GM23338 (cell line): ENCODE data around the gene USP35. TPM values are rescaled to one million over a fixed set of nuclear protein-coding genes. Genes with fewer than 3 reads are reported as not detected.

Experiments used
- ATAC-seq: fragments of 200-7000 bp; cut with Tn5 transposase; 3 replicates; pipeline ENCODE4 v1.9.1; 2020
- DNase-seq: peaks from one replicate; pipeline ENCODE4 v3.0.0-alpha.2; 2015; ENCODE audit warnings: low spot score
- H2AFZ ChIP-seq: fragments of 200-600 bp; sonication (generic); 2 replicates; pipeline ENCODE4 v1.8.0; 2016; ENCODE audit warnings: antibody characterized with exemption, mild to moderate bottlenecking, moderate library complexity
- H3F3A ChIP-seq: fragments of 200-600 bp; sonication (generic); replicated peaks from 2 replicates; pipeline ENCODE4 v1.8.0; 2017; ENCODE audit warnings: antibody characterized with exemption, mixed run types, low read depth
- H3K27ac ChIP-seq: fragments of 200-600 bp; sonication (generic); 2 replicates; pipeline ENCODE4 v1.6.1; 2016; ENCODE audit warnings: low read depth
- H3K27me3 ChIP-seq: fragments of 200-600 bp; sonication (generic); 2 replicates; pipeline ENCODE4 v1.8.0; 2016; ENCODE audit warnings: mild to moderate bottlenecking, mixed run types, moderate library complexity; ENCODE audit not compliant: insufficient read depth
- H3K36me3 ChIP-seq: fragments of 200-600 bp; sonication (generic); 2 replicates; pipeline ENCODE4 v1.8.0; 2016; ENCODE audit warnings: mild to moderate bottlenecking; ENCODE audit not compliant: insufficient read depth
- H3K4me1 ChIP-seq: fragments of 200-600 bp; sonication (generic); 2 replicates; pipeline ENCODE4 v1.8.0; 2016; ENCODE audit warnings: mild to moderate bottlenecking, moderate library complexity; ENCODE audit not compliant: insufficient read depth
- H3K4me2 ChIP-seq: fragments of 200-600 bp; sonication (generic); 2 replicates; pipeline ENCODE4 v1.7.1; 2017; ENCODE audit warnings: mixed run types
- H3K4me3 ChIP-seq: fragments of 200-600 bp; sonication (generic); 2 replicates; pipeline ENCODE4 v1.6.1; 2016; ENCODE audit warnings: mixed run types
- H3K79me2 ChIP-seq: fragments of 200-600 bp; sonication (generic); replicated peaks from 2 replicates; pipeline ENCODE4 v1.8.0; 2017; ENCODE audit warnings: mild to moderate bottlenecking; ENCODE audit not compliant: insufficient read depth
- H3K9me2 ChIP-seq: fragments of 200-600 bp; sonication (generic); 2 replicates; pipeline ENCODE4 v1.8.0; 2017; ENCODE audit not compliant: insufficient read depth
- H4K20me1 ChIP-seq: fragments of 200-600 bp; sonication (generic); replicated peaks from 2 replicates; pipeline ENCODE4 v1.8.0; 2017; ENCODE audit warnings: mild to moderate bottlenecking; ENCODE audit not compliant: insufficient read depth
- H3K27ac Mint-ChIP-seq: 2 replicates; pipeline ENCODE4 v1.8.0; 2020; ENCODE audit warnings: inconsistent platforms, mild to moderate bottlenecking, moderate library complexity, mixed read lengths
- H3K27me3 Mint-ChIP-seq: 3 replicates; pipeline ENCODE4 v1.8.0; 2022; ENCODE audit warnings: low read depth, mild to moderate bottlenecking, moderate library complexity, mixed read lengths, inconsistent platforms; ENCODE audit not compliant: insufficient read depth, poor library complexity
- H3K36me3 Mint-ChIP-seq: 3 replicates; pipeline ENCODE4 v1.8.0; 2021; ENCODE audit warnings: low read depth, mild to moderate bottlenecking, inconsistent platforms, moderate library complexity, mixed read lengths
- H3K4me1 Mint-ChIP-seq: 3 replicates; pipeline ENCODE4 v1.8.0; 2020; ENCODE audit warnings: mild to moderate bottlenecking, inconsistent platforms, mixed read lengths
- H3K4me3 Mint-ChIP-seq: 3 replicates; pipeline ENCODE4 v1.8.0; 2021; ENCODE audit warnings: moderate library complexity, mild to moderate bottlenecking, inconsistent platforms, mixed read lengths
- H3K9me3 Mint-ChIP-seq: 3 replicates; pipeline ENCODE4 v1.8.0; 2020; ENCODE audit warnings: moderate library complexity, mild to moderate bottlenecking, inconsistent platforms, mixed read lengths
- CREB1 ChIP-seq: fragments of 250-450 bp; sonication (Bioruptor Pico); IDR thresholded peaks from 2 replicates; pipeline ENCODE4 v1.5.0; 2020; ENCODE audit warnings: low read depth, mild to moderate bottlenecking, moderate library complexity
- EZH2 ChIP-seq: fragments of 200-600 bp; sonication (generic); IDR thresholded peaks from one replicate; pipeline ENCODE4 v1.8.0; 2017; ENCODE audit warnings: antibody characterized with exemption, mild to moderate bottlenecking, low read depth; ENCODE audit not compliant: unreplicated experiment
- NANOG ChIP-seq: IDR thresholded peaks from 2 replicates; pipeline ENCODE4 v1.6.1; 2016; ENCODE audit warnings: antibody characterized with exemption, borderline replicate concordance
- STAT1 ChIP-seq: IDR thresholded peaks from one replicate; pipeline ENCODE4 v1.6.1; 2016; ENCODE audit warnings: antibody characterized with exemption; ENCODE audit not compliant: unreplicated experiment
- polyA plus RNA-seq: library from polyadenylated mRNA; unstranded; fragments of >200 nt; fragmentation: Nextera tagmentation; extraction: Ambion mirVana; gene quantifications from 2 replicates; pipeline ENCODE4 v1.2.1, GENCODE V29; 2016
- total RNA-seq: library from RNA; depleted of rRNA; stranded (reverse); fragments of >200 nt; shearing (Covaris generic); gene quantifications from 2 replicates; pipeline ENCODE4 v1.2.3, GENCODE V29; 2014
- TF ChIP-seq, protein P1 (sequence below): fragments of 250-450 bp; sonication (Bioruptor Pico); IDR thresholded peaks from 2 replicates; pipeline ENCODE4 v1.5.0; 2020; ENCODE audit warnings: mild to moderate bottlenecking, moderate library complexity

The USP35 gene
- total and polyA plus RNA-seq, 2 experiments from 2014 or later = 2.5 to 10.7 TPM

DNA sequence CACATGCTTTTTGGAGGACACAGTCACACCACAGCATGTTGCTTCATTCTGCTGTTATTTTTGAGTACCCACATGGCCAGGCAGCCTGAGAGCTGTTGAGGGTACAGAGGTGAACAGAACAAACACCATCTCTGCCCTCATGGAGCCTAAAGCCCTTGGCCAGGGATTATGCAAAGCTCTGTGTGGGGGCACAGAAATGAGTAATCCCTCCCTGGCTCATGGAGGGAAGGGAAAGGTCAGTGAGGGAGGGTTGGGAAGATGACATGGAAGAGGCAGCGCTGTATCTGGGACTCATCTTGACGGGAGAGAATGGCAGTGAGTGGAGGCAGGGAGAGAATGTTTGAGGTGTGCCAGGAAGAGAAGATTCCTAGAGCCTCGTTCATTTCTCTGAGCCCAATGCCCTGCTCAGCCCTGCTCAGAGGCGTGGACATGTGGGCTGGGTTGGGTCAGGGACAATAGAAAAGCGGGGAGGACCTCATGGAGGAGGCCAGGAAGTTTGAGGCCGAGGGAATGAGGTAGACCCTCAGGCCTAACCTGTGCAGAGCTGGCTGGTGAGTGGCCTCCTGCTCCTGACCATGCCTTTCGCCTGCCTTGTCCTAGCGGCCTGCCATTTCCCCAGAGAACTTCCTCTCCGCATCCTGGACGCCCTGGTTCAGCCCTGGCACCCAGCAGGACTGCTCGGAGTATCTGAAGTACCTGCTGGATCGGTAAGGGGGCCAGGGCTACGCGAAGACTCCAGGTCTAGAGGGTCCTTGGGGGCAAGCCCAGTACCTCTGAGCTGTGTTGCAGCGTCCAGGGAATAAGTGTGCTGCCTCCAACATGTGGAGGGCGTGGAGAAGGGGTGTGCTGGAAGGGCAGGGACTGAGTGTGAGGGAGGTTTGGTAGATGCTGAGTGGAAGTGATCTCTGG, 19.8 kb downstream of the USP35 start (continued):
- TF ChIP-seq, protein P1, sequence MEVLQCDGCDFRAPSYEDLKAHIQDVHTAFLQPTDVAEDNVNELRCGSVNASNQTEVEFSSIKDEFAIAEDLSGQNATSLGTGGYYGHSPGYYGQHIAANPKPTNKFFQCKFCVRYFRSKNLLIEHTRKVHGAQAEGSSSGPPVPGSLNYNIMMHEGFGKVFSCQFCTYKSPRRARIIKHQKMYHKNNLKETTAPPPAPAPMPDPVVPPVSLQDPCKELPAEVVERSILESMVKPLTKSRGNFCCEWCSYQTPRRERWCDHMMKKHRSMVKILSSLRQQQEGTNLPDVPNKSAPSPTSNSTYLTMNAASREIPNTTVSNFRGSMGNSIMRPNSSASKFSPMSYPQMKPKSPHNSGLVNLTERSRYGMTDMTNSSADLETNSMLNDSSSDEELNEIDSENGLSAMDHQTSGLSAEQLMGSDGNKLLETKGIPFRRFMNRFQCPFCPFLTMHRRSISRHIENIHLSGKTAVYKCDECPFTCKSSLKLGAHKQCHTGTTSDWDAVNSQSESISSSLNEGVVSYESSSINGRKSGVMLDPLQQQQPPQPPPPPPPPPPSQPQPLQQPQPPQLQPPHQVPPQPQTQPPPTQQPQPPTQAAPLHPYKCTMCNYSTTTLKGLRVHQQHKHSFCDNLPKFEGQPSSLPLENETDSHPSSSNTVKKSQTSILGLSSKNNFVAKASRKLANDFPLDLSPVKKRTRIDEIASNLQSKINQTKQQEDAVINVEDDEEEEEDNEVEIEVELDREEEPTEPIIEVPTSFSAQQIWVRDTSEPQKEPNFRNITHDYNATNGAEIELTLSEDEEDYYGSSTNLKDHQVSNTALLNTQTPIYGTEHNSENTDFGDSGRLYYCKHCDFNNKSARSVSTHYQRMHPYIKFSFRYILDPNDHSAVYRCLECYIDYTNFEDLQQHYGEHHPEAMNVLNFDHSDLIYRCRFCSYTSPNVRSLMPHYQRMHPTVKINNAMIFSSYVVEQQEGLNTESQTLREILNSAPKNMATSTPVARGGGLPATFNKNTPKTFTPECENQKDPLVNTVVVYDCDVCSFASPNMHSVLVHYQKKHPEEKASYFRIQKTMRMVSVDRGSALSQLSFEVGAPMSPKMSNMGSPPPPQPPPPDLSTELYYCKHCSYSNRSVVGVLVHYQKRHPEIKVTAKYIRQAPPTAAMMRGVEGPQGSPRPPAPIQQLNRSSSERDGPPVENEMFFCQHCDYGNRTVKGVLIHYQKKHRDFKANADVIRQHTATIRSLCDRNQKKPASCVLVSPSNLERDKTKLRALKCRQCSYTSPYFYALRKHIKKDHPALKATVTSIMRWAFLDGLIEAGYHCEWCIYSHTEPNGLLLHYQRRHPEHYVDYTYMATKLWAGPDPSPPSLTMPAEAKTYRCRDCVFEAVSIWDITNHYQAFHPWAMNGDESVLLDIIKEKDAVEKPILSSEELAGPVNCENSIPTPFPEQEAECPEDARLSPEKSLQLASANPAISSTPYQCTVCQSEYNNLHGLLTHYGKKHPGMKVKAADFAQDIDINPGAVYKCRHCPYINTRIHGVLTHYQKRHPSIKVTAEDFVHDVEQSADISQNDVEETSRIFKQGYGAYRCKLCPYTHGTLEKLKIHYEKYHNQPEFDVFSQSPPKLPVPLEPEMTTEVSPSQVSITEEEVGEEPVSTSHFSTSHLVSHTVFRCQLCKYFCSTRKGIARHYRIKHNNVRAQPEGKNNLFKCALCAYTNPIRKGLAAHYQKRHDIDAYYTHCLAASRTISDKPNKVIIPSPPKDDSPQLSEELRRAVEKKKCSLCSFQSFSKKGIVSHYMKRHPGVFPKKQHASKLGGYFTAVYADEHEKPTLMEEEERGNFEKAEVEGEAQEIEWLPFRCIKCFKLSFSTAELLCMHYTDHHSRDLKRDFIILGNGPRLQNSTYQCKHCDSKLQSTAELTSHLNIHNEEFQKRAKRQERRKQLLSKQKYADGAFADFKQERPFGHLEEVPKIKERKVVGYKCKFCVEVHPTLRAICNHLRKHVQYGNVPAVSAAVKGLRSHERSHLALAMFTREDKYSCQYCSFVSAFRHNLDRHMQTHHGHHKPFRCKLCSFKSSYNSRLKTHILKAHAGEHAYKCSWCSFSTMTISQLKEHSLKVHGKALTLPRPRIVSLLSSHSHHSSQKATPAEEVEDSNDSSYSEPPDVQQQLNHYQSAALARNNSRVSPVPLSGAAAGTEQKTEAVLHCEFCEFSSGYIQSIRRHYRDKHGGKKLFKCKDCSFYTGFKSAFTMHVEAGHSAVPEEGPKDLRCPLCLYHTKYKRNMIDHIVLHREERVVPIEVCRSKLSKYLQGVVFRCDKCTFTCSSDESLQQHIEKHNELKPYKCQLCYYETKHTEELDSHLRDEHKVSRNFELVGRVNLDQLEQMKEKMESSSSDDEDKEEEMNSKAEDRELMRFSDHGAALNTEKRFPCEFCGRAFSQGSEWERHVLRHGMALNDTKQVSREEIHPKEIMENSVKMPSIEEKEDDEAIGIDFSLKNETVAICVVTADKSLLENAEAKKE (CRISPR knock-in tag) = no peak
- no peak for TF ChIP-seq EZH2

- Histone ChIP-seq H3K36me3 (no peaks in the 10 kb centered on the region), H3F3A (no peaks in the 10 kb centered on the region), H2AFZ (no peak overlapping the region), H4K20me1 (peaks cover 4% of the 10 kb centered on the region; the same call in 1 of the 2 replicates), H3K4me2 (no peak overlapping the region), H3K9me2 (no peaks in the 10 kb centered on the region), H3K4me3 (no peak overlapping the region), H3K4me1 (no peaks in the 10 kb centered on the region), H3K27me3 (no peaks in the 10 kb centered on the region), H3K27ac (no peak overlapping the region), H3K79me2 (no peaks in the 10 kb centered on the region)
- no peaks in the 10 kb centered on the region for H3K4me1 Mint-ChIP-seq
- DNase-seq (no peak), ATAC-seq (no peak)
- no peak overlapping the region for H3K27ac Mint-ChIP-seq
- H3K4me3 Mint-ChIP-seq = no peak overlapping the region
- H3K27me3 Mint-ChIP-seq = peaks cover 3% of the 10 kb centered on the region
- H3K9me3 Mint-ChIP-seq = no peaks in the 10 kb centered on the region
- peaks cover 5% of the 10 kb centered on the region; the same call in 2 of the 3 replicates for H3K36me3 Mint-ChIP-seq
- TF ChIP-seq, protein P1 (CRISPR knock-in tag) = no peak
- TF ChIP-seq STAT1 (no peak), EZH2 (no peak), CREB1 (no peak), NANOG (no peak)
Observed at GRCh38 chr11:78209478-78209877, 20.8 kb downstream of the USP35 start.
